ENCODE data around the gene APBB2.

APBB2 gene

GRCh38 chr4:41160856-41161255, 53.5 kb downstream of the APBB2 start:
- WGBS, 2 experiments = 90 to 92% methylated on average over 2 to 4 of the region's 4 CpGs
- no peaks in the 10 kb centered on the region for H3K9me3 ChIP-seq (ENCODE audit: control insufficient read depth, low read length)
- no peak overlapping the region for H3K4me3 ChIP-seq (ENCODE audit: insufficient read depth, low read depth, low read length)

GRCh38 chr4:41160012-41160789, 54.1 kb downstream of the APBB2 start:
- H3K9me3 ChIP-seq (ENCODE audit: control insufficient read depth, low read length) = no peaks in the 10 kb centered on the region
- no peaks in the 10 kb centered on the region for H3K4me1 ChIP-seq (ENCODE audit: control insufficient read depth, insufficient read depth, low read length)
- no peak overlapping the region for H3K27ac ChIP-seq (ENCODE audit: insufficient read depth, low read depth, low read length, poor library complexity, severe bottlenecking)
- 92% methylated on average over 10 of the region's 10 CpGs for WGBS, 2 experiments
- no peak overlapping the region for H3K4me3 ChIP-seq (ENCODE audit: insufficient read depth, low read depth, low read length)
- H3K36me3 ChIP-seq (ENCODE audit: control insufficient read depth, insufficient read depth, low read length) = no peaks in the 10 kb centered on the region
- no peaks in the 10 kb centered on the region for H3K27me3 ChIP-seq (ENCODE audit: control insufficient read depth, insufficient read depth, low read length, poor library complexity, severe bottlenecking)

More at GRCh38 chr4:41160856-41161255, 53.5 kb downstream of the APBB2 start:
- no peaks in the 10 kb centered on the region for H3K27me3 ChIP-seq (ENCODE audit: control insufficient read depth, insufficient read depth, low read length, poor library complexity, severe bottlenecking)
- no peaks in the 10 kb centered on the region for H3K36me3 ChIP-seq (ENCODE audit: control insufficient read depth, insufficient read depth, low read length)
- no peaks in the 10 kb centered on the region for H3K4me1 ChIP-seq (ENCODE audit: control insufficient read depth, insufficient read depth, low read length)
- H3K27ac ChIP-seq (ENCODE audit: insufficient read depth, low read depth, low read length, poor library complexity, severe bottlenecking) = no peak overlapping the region

GRCh38 chr4:41158756-41159155, 55.6 kb downstream of the APBB2 start:
- Histone ChIP-seq H3K4me1 (ENCODE audit: control insufficient read depth, insufficient read depth, low read length) (no peaks in the 10 kb centered on the region), H3K27me3 (ENCODE audit: control insufficient read depth, insufficient read depth, low read length, poor library complexity, severe bottlenecking) (no peaks in the 10 kb centered on the region), H3K4me3 (ENCODE audit: insufficient read depth, low read depth, low read length) (no peak overlapping the region), H3K9me3 (ENCODE audit: control insufficient read depth, low read length) (no peaks in the 10 kb centered on the region), H3K27ac (ENCODE audit: insufficient read depth, low read depth, low read length, poor library complexity, severe bottlenecking) (no peak overlapping the region), H3K36me3 (ENCODE audit: control insufficient read depth, insufficient read depth, low read length) (no peaks in the 10 kb centered on the region)
- WGBS, 2 experiments = 96 to 99% methylated on average over 5 of the region's 5 CpGs

- no peaks in the 10 kb centered on the region for H3K27me3 ChIP-seq (ENCODE audit: control insufficient read depth, insufficient read depth, low read length, poor library complexity, severe bottlenecking)
These were observed 56.1 kb downstream of the APBB2 start for GRCh38 chr4:41158274-41158673.

GRCh38 chr4:41157009-41157408, 57.3 kb downstream of the APBB2 start:
- H3K27me3 ChIP-seq (ENCODE audit: control insufficient read depth, insufficient read depth, low read length, poor library complexity, severe bottlenecking) = no peaks in the 10 kb centered on the region
- no peaks in the 10 kb centered on the region for H3K36me3 ChIP-seq (ENCODE audit: control insufficient read depth, insufficient read depth, low read length)
- no peaks in the 10 kb centered on the region for H3K4me1 ChIP-seq (ENCODE audit: control insufficient read depth, insufficient read depth, low read length)
- no peaks in the 10 kb centered on the region for H3K9me3 ChIP-seq (ENCODE audit: control insufficient read depth, low read length)
- H3K27ac ChIP-seq (ENCODE audit: insufficient read depth, low read depth, low read length, poor library complexity, severe bottlenecking) = no peak overlapping the region
- no peak overlapping the region for H3K4me3 ChIP-seq (ENCODE audit: insufficient read depth, low read depth, low read length)
- 95 to 96% methylated on average over 6 of the region's 6 CpGs for WGBS, 2 experiments

More at GRCh38 chr4:41158274-41158673, 56.1 kb downstream of the APBB2 start:
- no peaks in the 10 kb centered on the region for H3K9me3 ChIP-seq (ENCODE audit: control insufficient read depth, low read length)
- WGBS, 2 experiments = 94 to 96% methylated on average over 1 of the region's 1 CpG
- H3K4me1 ChIP-seq (ENCODE audit: control insufficient read depth, insufficient read depth, low read length) = no peaks in the 10 kb centered on the region
- no peak overlapping the region for H3K4me3 ChIP-seq (ENCODE audit: insufficient read depth, low read depth, low read length)
- no peaks in the 10 kb centered on the region for H3K36me3 ChIP-seq (ENCODE audit: control insufficient read depth, insufficient read depth, low read length)
- H3K27ac ChIP-seq (ENCODE audit: insufficient read depth, low read depth, low read length, poor library complexity, severe bottlenecking) = no peak overlapping the region

- no peaks in the 10 kb centered on the region for H3K9me3 ChIP-seq (ENCODE audit: control insufficient read depth, low read length)
- no peak overlapping the region for H3K4me3 ChIP-seq (ENCODE audit: insufficient read depth, low read depth, low read length)
- H3K27me3 ChIP-seq (ENCODE audit: control insufficient read depth, insufficient read depth, low read length, poor library complexity, severe bottlenecking) = no peaks in the 10 kb centered on the region
- H3K36me3 ChIP-seq (ENCODE audit: control insufficient read depth, insufficient read depth, low read length) = no peaks in the 10 kb centered on the region
- 90 to 92% methylated on average over 10 of the region's 10 CpGs for WGBS, 2 experiments
- no peak overlapping the region for H3K27ac ChIP-seq (ENCODE audit: insufficient read depth, low read depth, low read length, poor library complexity, severe bottlenecking)
- H3K4me1 ChIP-seq (ENCODE audit: control insufficient read depth, insufficient read depth, low read length) = no peaks in the 10 kb centered on the region
These were observed 57.8 kb downstream of the APBB2 start for GRCh38 chr4:41156574-41156973.

- no peaks in the 10 kb centered on the region for H3K4me1 ChIP-seq (ENCODE audit: control insufficient read depth, insufficient read depth, low read length)
- H3K36me3 ChIP-seq (ENCODE audit: control insufficient read depth, insufficient read depth, low read length) = no peaks in the 10 kb centered on the region
- 83 to 95% methylated on average over 4 to 5 of the region's 5 CpGs for WGBS, 2 experiments
- no peak overlapping the region for H3K27ac ChIP-seq (ENCODE audit: insufficient read depth, low read depth, low read length, poor library complexity, severe bottlenecking)
- no peak overlapping the region for H3K4me3 ChIP-seq (ENCODE audit: insufficient read depth, low read depth, low read length)
- H3K9me3 ChIP-seq (ENCODE audit: control insufficient read depth, low read length) = no peaks in the 10 kb centered on the region
- no peaks in the 10 kb centered on the region for H3K27me3 ChIP-seq (ENCODE audit: control insufficient read depth, insufficient read depth, low read length, poor library complexity, severe bottlenecking)
These were observed 59.0 kb downstream of the APBB2 start for GRCh38 chr4:41155194-41155830.

- WGBS, 2 experiments = 95 to 98% methylated on average over 5 of the region's 5 CpGs
- H3K27me3 ChIP-seq (ENCODE audit: control insufficient read depth, insufficient read depth, low read length, poor library complexity, severe bottlenecking) = no peaks in the 10 kb centered on the region
- no peaks in the 10 kb centered on the region for H3K4me1 ChIP-seq (ENCODE audit: control insufficient read depth, insufficient read depth, low read length)
- no peaks in the 10 kb centered on the region for H3K9me3 ChIP-seq (ENCODE audit: control insufficient read depth, low read length)
- H3K36me3 ChIP-seq (ENCODE audit: control insufficient read depth, insufficient read depth, low read length) = no peaks in the 10 kb centered on the region
- H3K27ac ChIP-seq (ENCODE audit: insufficient read depth, low read depth, low read length, poor library complexity, severe bottlenecking) = no peak overlapping the region
- H3K4me3 ChIP-seq (ENCODE audit: insufficient read depth, low read depth, low read length) = no peak overlapping the region
These were observed 59.5 kb downstream of the APBB2 start for GRCh38 chr4:41154814-41155177.

GRCh38 chr4:41154010-41154813, 60.1 kb downstream of the APBB2 start:
- no peaks in the 10 kb centered on the region for H3K36me3 ChIP-seq (ENCODE audit: control insufficient read depth, insufficient read depth, low read length)
- no peak overlapping the region for H3K27ac ChIP-seq (ENCODE audit: insufficient read depth, low read depth, low read length, poor library complexity, severe bottlenecking)
- no peak overlapping the region for H3K4me3 ChIP-seq (ENCODE audit: insufficient read depth, low read depth, low read length)
- no peaks in the 10 kb centered on the region for H3K27me3 ChIP-seq (ENCODE audit: control insufficient read depth, insufficient read depth, low read length, poor library complexity, severe bottlenecking)
- 72 to 73% methylated on average over 4 to 6 of the region's 6 CpGs for WGBS, 2 experiments
- H3K4me1 ChIP-seq (ENCODE audit: control insufficient read depth, insufficient read depth, low read length) = no peaks in the 10 kb centered on the region
- no peaks in the 10 kb centered on the region for H3K9me3 ChIP-seq (ENCODE audit: control insufficient read depth, low read length)

GRCh38 chr4:41150401-41150800, 63.9 kb downstream of the APBB2 start:
- Histone ChIP-seq H3K27me3 (ENCODE audit: control insufficient read depth, insufficient read depth, low read length, poor library complexity, severe bottlenecking) (no peaks in the 10 kb centered on the region), H3K4me3 (ENCODE audit: insufficient read depth, low read depth, low read length) (no peak overlapping the region), H3K27ac (ENCODE audit: insufficient read depth, low read depth, low read length, poor library complexity, severe bottlenecking) (no peak overlapping the region), H3K4me1 (ENCODE audit: control insufficient read depth, insufficient read depth, low read length) (peaks cover 18% of the 10 kb centered on the region), H3K9me3 (ENCODE audit: control insufficient read depth, low read length) (no peaks in the 10 kb centered on the region), H3K36me3 (ENCODE audit: control insufficient read depth, insufficient read depth, low read length) (no peaks in the 10 kb centered on the region)
- 87 to 94% methylated on average over 2 of the region's 2 CpGs for WGBS, 2 experiments
